Measurements from ENCODE around the gene AUTS2. TPM values are rescaled to one million over a fixed set of nuclear protein-coding genes. Genes with fewer than 3 reads are reported as not detected.
A peak's percentile ranks its signal among the peaks of the same experiment; 100 is the strongest.

AUTS2 gene
- total RNA-seq, 2 donors from 2014 or later: 8.6 TPM

DNA sequence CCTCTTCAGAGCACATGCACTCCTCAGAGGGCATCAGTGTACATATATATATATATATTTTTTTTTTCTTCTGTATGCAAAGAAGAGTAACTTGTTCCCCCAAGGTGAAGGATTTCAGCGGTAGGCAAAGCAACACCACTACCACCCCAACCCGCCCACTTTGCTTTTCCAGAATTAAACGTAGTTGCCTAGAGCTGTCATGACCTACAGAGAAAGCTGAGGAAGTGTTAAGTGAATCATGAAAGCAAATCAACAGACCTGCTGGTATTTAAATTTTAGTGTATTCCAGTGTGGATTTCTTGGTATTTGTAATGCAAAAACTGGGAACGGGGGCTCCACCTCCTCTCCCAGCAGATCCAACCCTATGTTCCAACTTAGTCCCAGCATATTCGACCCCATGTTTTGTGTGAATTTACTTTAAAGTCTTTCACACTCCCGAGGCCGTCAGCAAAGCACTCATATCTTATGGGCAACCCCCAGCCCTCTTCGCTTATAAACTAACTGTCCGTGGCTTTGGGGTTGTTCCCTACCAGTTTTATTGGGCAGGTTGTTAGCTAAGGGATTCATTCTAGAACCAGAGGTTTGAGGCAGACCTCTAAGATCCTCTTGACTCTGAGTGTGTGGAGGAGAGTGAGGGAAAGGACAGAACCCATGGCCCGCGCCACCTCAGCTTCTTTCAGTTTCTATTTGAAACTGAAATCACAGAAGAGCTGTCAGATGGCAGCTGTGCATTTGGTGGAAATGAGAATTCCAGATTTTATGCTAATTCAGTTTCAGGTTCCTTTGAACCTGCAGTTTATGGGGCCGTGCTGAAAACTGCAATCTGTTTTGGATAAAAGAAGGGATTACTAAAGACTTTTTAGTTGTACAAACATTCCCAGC is 1083.4 kb downstream of the AUTS2 start:
- no peak for DNase-seq (ENCODE audit: low spot score)
- TF ChIP-seq, protein P1, sequence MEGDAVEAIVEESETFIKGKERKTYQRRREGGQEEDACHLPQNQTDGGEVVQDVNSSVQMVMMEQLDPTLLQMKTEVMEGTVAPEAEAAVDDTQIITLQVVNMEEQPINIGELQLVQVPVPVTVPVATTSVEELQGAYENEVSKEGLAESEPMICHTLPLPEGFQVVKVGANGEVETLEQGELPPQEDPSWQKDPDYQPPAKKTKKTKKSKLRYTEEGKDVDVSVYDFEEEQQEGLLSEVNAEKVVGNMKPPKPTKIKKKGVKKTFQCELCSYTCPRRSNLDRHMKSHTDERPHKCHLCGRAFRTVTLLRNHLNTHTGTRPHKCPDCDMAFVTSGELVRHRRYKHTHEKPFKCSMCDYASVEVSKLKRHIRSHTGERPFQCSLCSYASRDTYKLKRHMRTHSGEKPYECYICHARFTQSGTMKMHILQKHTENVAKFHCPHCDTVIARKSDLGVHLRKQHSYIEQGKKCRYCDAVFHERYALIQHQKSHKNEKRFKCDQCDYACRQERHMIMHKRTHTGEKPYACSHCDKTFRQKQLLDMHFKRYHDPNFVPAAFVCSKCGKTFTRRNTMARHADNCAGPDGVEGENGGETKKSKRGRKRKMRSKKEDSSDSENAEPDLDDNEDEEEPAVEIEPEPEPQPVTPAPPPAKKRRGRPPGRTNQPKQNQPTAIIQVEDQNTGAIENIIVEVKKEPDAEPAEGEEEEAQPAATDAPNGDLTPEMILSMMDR (IDR thresholded peaks at IDR 0.05): no peak
- Histone ChIP-seq H3K27me3 (no peaks in the 10 kb centered on the region), H3K4me1 (no peaks in the 10 kb centered on the region), H3K9me3 (no peaks in the 10 kb centered on the region), H3K36me3 (no peaks in the 10 kb centered on the region), H3K27ac (no peak overlapping the region), H3K4me3 (peak overlapping the region in 1 of 2 donors; percentile 6)

DNA sequence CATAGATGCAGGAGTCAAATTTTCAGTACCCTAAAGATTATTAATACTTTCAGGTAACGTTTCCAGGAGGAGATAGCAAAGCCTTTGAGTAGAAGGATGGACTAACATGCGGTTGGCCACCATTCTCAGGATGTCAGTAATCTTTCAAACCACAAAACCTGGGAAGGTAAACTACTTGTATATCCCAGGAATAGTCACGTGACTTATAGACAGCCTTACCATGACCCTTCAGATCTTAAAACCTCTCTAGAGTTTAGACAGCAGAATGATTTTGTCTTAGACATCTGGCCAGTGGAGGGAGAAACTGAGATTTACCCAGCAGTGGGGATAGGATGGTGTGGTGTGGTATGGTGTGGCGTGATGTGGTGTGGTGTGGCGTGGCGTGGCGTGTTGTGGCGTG is 1085.9 kb downstream of the AUTS2 start:
- no peak overlapping the region for H3K27ac ChIP-seq
- DNase-seq (ENCODE audit: low spot score): no peak
- TF ChIP-seq, protein P1 (IDR thresholded peaks at IDR 0.05): no peak
- H3K4me3 ChIP-seq: no peak overlapping the region
- no peaks in the 10 kb centered on the region for H3K27me3 ChIP-seq
- no peaks in the 10 kb centered on the region for H3K9me3 ChIP-seq
- H3K4me1 ChIP-seq: no peaks in the 10 kb centered on the region
- H3K36me3 ChIP-seq: no peaks in the 10 kb centered on the region

DNA sequence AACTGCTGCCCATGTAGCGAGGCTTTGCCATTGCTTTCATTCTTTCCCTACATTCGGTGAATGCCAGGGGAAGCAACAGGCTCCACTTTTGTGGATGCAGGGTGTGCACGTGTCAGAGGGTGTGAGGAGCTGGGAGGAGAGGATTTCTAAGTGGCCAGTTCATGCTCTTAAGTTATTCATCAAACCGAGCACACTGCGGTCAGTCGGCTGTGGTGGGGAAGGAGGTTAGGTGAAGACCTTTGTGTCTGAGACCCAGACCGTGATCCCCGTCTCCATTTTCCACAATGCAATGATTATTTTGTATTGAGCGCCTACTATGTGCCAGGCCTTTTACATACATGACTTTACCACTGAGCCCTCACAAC is 1095.0 kb downstream of the AUTS2 start:
- Histone ChIP-seq H3K9me3 (no peaks in the 10 kb centered on the region), H3K4me3 (peak overlapping the region; percentile 71 to 74), H3K36me3 (no peaks in the 10 kb centered on the region), H3K4me1 (peaks cover 0 to 16% of the 10 kb centered on the region in 2 donors), H3K27me3 (no peaks in the 10 kb centered on the region), H3K27ac (peak overlapping the region; percentile 46 to 69)
- TF ChIP-seq, protein P1 (IDR thresholded peaks at IDR 0.05): no peak
- no peak for DNase-seq (ENCODE audit: low spot score)

DNA sequence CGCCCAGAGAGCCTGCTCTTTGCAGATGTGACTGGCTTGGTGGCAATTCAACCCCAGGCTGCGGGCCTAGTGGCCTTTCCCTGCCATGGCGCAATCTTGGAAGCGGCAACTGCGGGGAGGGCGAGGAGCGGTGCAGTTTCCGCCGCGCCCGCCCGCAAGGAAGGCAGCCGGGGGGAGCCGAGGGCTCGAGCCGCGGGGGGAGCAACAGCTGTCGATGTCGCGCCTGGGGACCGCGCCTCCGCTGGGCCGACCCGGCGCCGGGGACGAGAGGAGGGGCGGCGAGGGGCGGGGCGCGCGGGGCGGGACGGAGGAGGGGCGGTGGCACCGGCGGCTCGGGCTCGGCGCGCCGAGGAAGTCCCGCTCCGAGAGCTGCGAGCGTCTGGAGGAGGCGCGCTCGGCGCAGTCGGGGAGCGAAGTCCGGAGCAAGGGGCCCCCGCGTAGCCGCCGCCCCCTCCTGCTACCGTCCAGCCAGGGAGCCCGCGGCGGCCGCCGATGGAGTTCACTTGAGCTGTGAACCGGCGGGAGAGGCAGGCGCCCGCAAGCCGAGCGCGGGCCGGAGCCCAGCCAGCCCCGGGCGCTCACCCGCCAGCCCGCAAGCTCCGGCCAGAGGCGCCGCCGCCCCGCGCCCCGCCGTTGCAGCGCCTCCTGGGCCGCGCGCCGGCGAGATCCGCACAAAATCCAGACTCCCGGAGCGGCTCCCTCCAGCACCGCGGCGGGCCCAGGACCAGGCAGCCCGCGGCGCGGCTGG is 1095.6 kb downstream of the AUTS2 start:
- H3K4me3 ChIP-seq: peak overlapping the region; percentile 71 to 74
- H3K4me1 ChIP-seq: peaks cover 0 to 16% of the 10 kb centered on the region in 2 donors
- TF ChIP-seq, protein P1 (IDR thresholded peaks at IDR 0.05): peak in 1 of 2 donors; percentile 35
- DNase-seq (ENCODE audit: low spot score): peak; percentile 80
- no peaks in the 10 kb centered on the region for H3K36me3 ChIP-seq
- no peaks in the 10 kb centered on the region for H3K9me3 ChIP-seq
- H3K27ac ChIP-seq: peak overlapping the region; percentile 46 to 69
- H3K27me3 ChIP-seq: no peaks in the 10 kb centered on the region

DNA sequence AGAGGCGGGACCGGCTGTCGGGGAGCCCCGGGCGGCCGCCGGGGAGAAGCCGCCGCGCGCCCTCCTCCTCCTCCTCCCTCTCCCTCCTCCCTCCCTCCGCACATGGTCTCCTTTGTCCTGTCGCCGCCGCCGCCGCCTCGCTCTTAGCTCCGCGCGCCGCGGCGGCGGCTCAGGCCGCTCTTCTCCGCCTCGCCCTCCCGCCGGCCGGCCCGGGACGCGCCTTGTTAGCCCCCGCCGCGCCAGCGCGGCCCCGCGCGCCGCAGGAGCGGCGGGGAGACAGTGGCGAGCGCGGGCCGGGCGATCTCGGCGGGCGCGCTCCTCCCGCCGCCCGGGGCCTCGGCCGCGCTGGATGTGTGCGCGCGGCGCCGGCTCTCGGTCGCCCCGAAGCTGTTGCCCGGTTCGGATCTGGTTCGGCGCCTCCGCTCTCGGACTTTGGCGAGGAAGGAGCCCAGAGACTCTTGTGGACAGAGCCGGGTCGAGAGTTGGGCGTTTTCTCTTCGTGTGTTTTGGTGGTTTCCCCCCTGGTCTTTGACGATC is 1096.2 kb downstream of the AUTS2 start:
- Histone ChIP-seq H3K36me3 (no peaks in the 10 kb centered on the region), H3K9me3 (no peaks in the 10 kb centered on the region), H3K27me3 (no peaks in the 10 kb centered on the region), H3K4me1 (peaks cover 0 to 17% of the 10 kb centered on the region in 2 donors), H3K27ac (peak overlapping the region; percentile 57 to 74), H3K4me3 (peak overlapping the region; percentile 71 to 74)
- DNase-seq (ENCODE audit: low spot score): no peak
- TF ChIP-seq, protein P1 (IDR thresholded peaks at IDR 0.05): no peak

All from right atrium auricular region (tissue), 2 donors.